ENCODE data around the gene CBLB.

GRCh38 chr3:105731686-105732085 is 137.1 kb downstream of the CBLB start:
- TF ChIP-seq ZNF398 (tag by site-specific recombination; IDR thresholded peaks at IDR 0.05), result no peak
- no peak for TF ChIP-seq ZNF239 (tag by site-specific recombination; IDR thresholded peaks at IDR 0.05)
- TF ChIP-seq CTCF (tag by site-specific recombination; IDR thresholded peaks at IDR 0.05), result no peak
- no peak for TF ChIP-seq ZNF610 (tag by site-specific recombination; IDR thresholded peaks at IDR 0.05; ENCODE audit: borderline replicate concordance)
- no peak for TF ChIP-seq TCF7L2 (IDR thresholded peaks at IDR 0.05; ENCODE audit: borderline replicate concordance, low read depth, low read length)
- TF ChIP-seq ZNF776 (tag by site-specific recombination; IDR thresholded peaks at IDR 0.05; ENCODE audit: borderline replicate concordance), result no peak
- no peak for TF ChIP-seq ZNF549 (tag by site-specific recombination; IDR thresholded peaks at IDR 0.05)
- no peak for TF ChIP-seq ZNF10 (tag by site-specific recombination; IDR thresholded peaks at IDR 0.05)
- no peak for TF ChIP-seq PRDM4 (tag by site-specific recombination; IDR thresholded peaks at IDR 0.05)
- no peak for TF ChIP-seq ZNF518A (tag by site-specific recombination; conservative IDR thresholded peaks at IDR 0.05; ENCODE audit: low read depth)

Data from HEK293 (cell line).